IMR-90 (cell line): Measurements from ENCODE around the gene CLDN8. TPM values are rescaled to one million over a fixed set of nuclear protein-coding genes. Genes with fewer than 3 reads are reported as not detected.

Experiments used
- ATAC-seq: fragments of 200-7000 bp; cut with Tn5 transposase; 2 replicates; pipeline ENCODE4 v1.9.1; 2020; ENCODE audit warnings: low read depth, mild to moderate bottlenecking, moderate library complexity
- BruUV-seq: library from RNA; stranded (reverse); fragments of 400-500 nt; replicated peaks from 2 replicates; lab custom pipeline; 2021; lab: Mats Ljungman, UMichigan
- CTCF ChIA-PET: fragments of 300-600 bp; formaldehyde crosslinking; extraction: SDS; loops from one replicate; lab custom pipeline; 2021; ENCODE audit warnings: antibody characterized with exemption; lab: Yijun Ruan, JAX
- POLR2A ChIA-PET: fragments of 300-600 bp; sonication (Branson Sonifier 250); formaldehyde crosslinking; loops from one replicate; lab custom pipeline; 2022; ENCODE audit warnings: antibody characterized with exemption; ENCODE audit not compliant: unreplicated experiment; lab: Charles Lee
- DNase-seq: peaks from one replicate; pipeline ENCODE4 v3.0.0; 2013
- H2AFZ ChIP-seq: replicated peaks from 2 replicates; pipeline ENCODE3; 2013; ENCODE audit warnings: low read length, mild to moderate bottlenecking; ENCODE audit not compliant: poor library complexity
- H2AK5ac ChIP-seq: 2 replicates; pipeline ENCODE4 v1.6.1; 2013; ENCODE audit warnings: low read depth, low read length, inconsistent platforms
- H2AK9ac ChIP-seq: replicated peaks from 2 replicates; pipeline ENCODE3; 2013; ENCODE audit warnings: mild to moderate bottlenecking, low read depth, low read length, moderate library complexity; ENCODE audit not compliant: poor library complexity
- H2BK120ac ChIP-seq: 2 replicates; pipeline ENCODE4 v1.6.1; 2013; ENCODE audit warnings: low read depth, low read length, inconsistent platforms
- H2BK15ac ChIP-seq: 3 replicates; pipeline ENCODE4 v1.6.1; 2013; ENCODE audit warnings: low read depth, low read length, inconsistent platforms
- H2BK20ac ChIP-seq: 2 replicates; pipeline ENCODE4 v1.6.1; 2013; ENCODE audit warnings: low read depth, mild to moderate bottlenecking, inconsistent platforms, low read length, moderate library complexity
- H2BK5ac ChIP-seq: 2 replicates; pipeline ENCODE4 v1.6.1; 2013; ENCODE audit warnings: mild to moderate bottlenecking, low read depth, low read length, inconsistent platforms; ENCODE audit not compliant: poor library complexity, severe bottlenecking
- H3K14ac ChIP-seq: replicated peaks from 2 replicates; pipeline ENCODE4 v1.6.1; 2013; ENCODE audit warnings: low read depth, low read length, inconsistent platforms
- H3K18ac ChIP-seq: 2 replicates; pipeline ENCODE4 v1.6.1; 2013; ENCODE audit warnings: low read depth, low read length, control low read depth
- H3K23ac ChIP-seq: 2 replicates; pipeline ENCODE4 v1.6.1; 2013; ENCODE audit warnings: low read depth, low read length, inconsistent platforms
- H3K27ac ChIP-seq: 2 replicates; pipeline ENCODE4 v1.5.1; 2013; ENCODE audit warnings: mild to moderate bottlenecking, control low read depth, low read length; ENCODE audit not compliant: insufficient read depth
- H3K27me3 ChIP-seq: 2 replicates; pipeline ENCODE4 v1.6.1; 2013; ENCODE audit warnings: low read length; ENCODE audit not compliant: control insufficient read depth, insufficient read depth
- H3K36me3 ChIP-seq: 2 replicates; pipeline ENCODE4 v1.6.1; 2013; ENCODE audit warnings: low read length, mixed read lengths; ENCODE audit not compliant: control insufficient read depth, insufficient read depth
- H3K4ac ChIP-seq: 2 replicates; pipeline ENCODE4 v1.6.1; 2013; ENCODE audit warnings: low read depth, low read length, inconsistent platforms
- H3K4me1 ChIP-seq: 2 replicates; pipeline ENCODE4 v1.6.1; 2013; ENCODE audit warnings: low read length, mixed read lengths; ENCODE audit not compliant: control insufficient read depth, insufficient read depth
- H3K4me2 ChIP-seq: 2 replicates; pipeline ENCODE4 v1.6.1; 2013; ENCODE audit warnings: low read depth, mild to moderate bottlenecking, control low read depth, low read length, moderate library complexity
- H3K4me3 ChIP-seq: 2 replicates; pipeline ENCODE4 v1.5.1; 2013; ENCODE audit warnings: low read depth, mild to moderate bottlenecking, control low read depth, low read length, moderate library complexity; ENCODE audit not compliant: insufficient read depth
- H3K56ac ChIP-seq: 2 replicates; pipeline ENCODE4 v1.6.1; 2013; ENCODE audit warnings: low read length, inconsistent platforms; ENCODE audit not compliant: insufficient read depth; ENCODE audit errors: extremely low read depth
- H3K79me1 ChIP-seq, 2 experiments: 2 replicates each; pipeline ENCODE4 v1.6.1; 2013; ENCODE audit warnings: low read length in 2 of 2, inconsistent platforms in 1 of 2, low read depth in 1 of 2
- H3K9ac ChIP-seq: 2 replicates; pipeline ENCODE4 v1.6.1; 2013; ENCODE audit warnings: low read depth, low read length, control low read depth
- H3K9me1 ChIP-seq: 2 replicates; pipeline ENCODE4 v1.6.1; 2013; ENCODE audit warnings: low read length, inconsistent platforms; ENCODE audit not compliant: insufficient read depth
- H3K9me3 ChIP-seq: 2 replicates; pipeline ENCODE4 v1.6.1; 2013; ENCODE audit warnings: low read length; ENCODE audit not compliant: control insufficient read depth, insufficient read depth
- H4K20me1 ChIP-seq: 2 replicates; pipeline ENCODE4 v1.6.1; 2013; ENCODE audit warnings: low read length, inconsistent platforms; ENCODE audit not compliant: insufficient read depth
- H4K5ac ChIP-seq: 2 replicates; pipeline ENCODE4 v1.6.1; 2013; ENCODE audit warnings: mild to moderate bottlenecking, low read depth, low read length, control low read depth
- H4K8ac ChIP-seq, 2 experiments: 2 replicates each; pipeline ENCODE4 v1.6.1; 2013; ENCODE audit warnings: low read depth in 2 of 2, low read length in 2 of 2, control low read depth in 1 of 2, inconsistent platforms in 1 of 2
- H4K91ac ChIP-seq: 2 replicates; pipeline ENCODE4 v1.6.1; 2013; ENCODE audit warnings: low read depth, low read length, inconsistent platforms; ENCODE audit not compliant: insufficient read depth
- CEBPB ChIP-seq: IDR thresholded peaks from 2 replicates; pipeline ENCODE4 v1.6.1; 2012; ENCODE audit warnings: low read depth, low read length, improper control_type of control experiment
- CTCF ChIP-seq: conservative IDR thresholded peaks from 2 replicates; pipeline ENCODE4 v1.5.1; 2012; ENCODE audit warnings: mild to moderate bottlenecking, low read depth, low read length, improper control_type of control experiment
- MAZ ChIP-seq: IDR thresholded peaks from 2 replicates; pipeline ENCODE4 v1.6.1; 2012; ENCODE audit warnings: low read depth, mild to moderate bottlenecking, low read length, improper control_type of control experiment, moderate library complexity, borderline replicate concordance
- RAD21 ChIP-seq: IDR thresholded peaks from 2 replicates; pipeline ENCODE4 v1.6.1; 2012; ENCODE audit warnings: low read length, improper control_type of control experiment
- RCOR1 ChIP-seq: IDR thresholded peaks from 2 replicates; pipeline ENCODE4 v1.6.1; 2012; ENCODE audit warnings: mild to moderate bottlenecking, low read length, improper control_type of control experiment; ENCODE audit not compliant: insufficient replicate concordance
- dilution Hi-C: fragments of 300-500 bp; cut with HindIII; formaldehyde crosslinking; loops from one replicate; pipeline ENCODE4 v1.14.3; 2018; ENCODE audit warnings: low sequenced_read_pairs; ENCODE audit not compliant: unreplicated experiment
- in situ Hi-C: fragments of 300-500 bp; cut with MboI; formaldehyde crosslinking; loops from 3 replicates; pipeline ENCODE4 v1.14.3; 2019; ENCODE audit warnings: low sequenced_read_pairs, inconsistent platforms, mixed read lengths
- intact Hi-C: fragments of 100-400 bp; cut with micrococcal nuclease; formaldehyde crosslinking; loops from 2 replicates; pipeline ENCODE4 v1.10.0; 2022
- polyA plus RNA-seq, 3 experiments: library from polyadenylated mRNA; depleted of rRNA; stranded (reverse); fragments of >200 nt; gene quantifications; 2 replicates each; pipeline ENCODE4 v1.2.3, GENCODE V29; 2012; ENCODE audit warnings: low replicate concordance in 1 of 3
- total RNA-seq: library from RNA; depleted of rRNA; stranded (reverse); fragments of >200 nt; gene quantifications from 2 replicates; pipeline ENCODE4 v1.2.3, GENCODE V29; 2012

CLDN8 gene
- total and polyA plus RNA-seq, 2 of the 4 experiments (the other 2 are of a cell fraction): not detected

- intact Hi-C loops (no loop called here), in situ Hi-C loops (no loop called here), dilution Hi-C loops (no loop called here)
- Histone ChIP-seq H3K14ac (no peak overlapping the region), H4K20me1 (no peaks in the 10 kb centered on the region), H3K27me3 (no peaks in the 10 kb centered on the region), H3K4me1 (no peaks in the 10 kb centered on the region), H3K9ac (no peak overlapping the region), H2AFZ (no peak overlapping the region), H4K8ac (no peak overlapping the region), H2BK120ac (no peak overlapping the region), H3K4ac (no peak overlapping the region), H3K27ac (no peak overlapping the region), H3K4me2 (no peak overlapping the region), H3K18ac (no peak overlapping the region), H3K23ac (no peak overlapping the region), H3K9me3 (peaks cover 4% of the 10 kb centered on the region), H2BK5ac (no peak overlapping the region), H4K91ac (no peak overlapping the region), H3K79me1 (no peaks in the 10 kb centered on the region), H2AK9ac (no peak overlapping the region), H2BK15ac (no peak overlapping the region), H3K9me1 (no peaks in the 10 kb centered on the region), H2AK5ac (no peak overlapping the region), H3K4me3 (no peak overlapping the region), H2BK20ac (no peak overlapping the region), H4K5ac (no peak overlapping the region), H3K56ac (no peak overlapping the region), H3K36me3 (no peaks in the 10 kb centered on the region)
- ChIA-PET POLR2A (interaction anchor here (0.5 kb wide), 1 partner anchor 207 kb away, joined by 5 read pairs; no protein-coding TSS in a partner anchor), CTCF (interaction anchor here (1.2 kb wide), 1 partner anchor 12 kb away, joined by 3 read pairs; no protein-coding TSS in a partner anchor)
- no TSS peak for BruUV-seq
- no peak for ATAC-seq
- no peak for DNase-seq
- TF ChIP-seq RAD21: no peak
- TF ChIP-seq MAZ: no peak
- no peak for TF ChIP-seq RCOR1
- TF ChIP-seq CTCF: no peak
- no peak for TF ChIP-seq CEBPB
Measured at GRCh38 chr21:30245061-30245460, 29.2 kb upstream of the CLDN8 start.
